Vagina (tissue), 2 donors: Measurements from ENCODE around the gene LTBP3. TPM values are rescaled to one million over a fixed set of nuclear protein-coding genes. Genes with fewer than 3 reads are reported as not detected.

Source experiments
- DNase-seq, 2 donors: peaks; one replicate each; pipeline ENCODE4 v3.0.0-alpha.2; 2017; ENCODE audit errors: extremely low spot score in 2 of 2
- H3K27ac ChIP-seq: fragments of 200-600 bp; sonication (generic); one replicate; pipeline ENCODE4 v1.5.1; 2019
- H3K27me3 ChIP-seq: fragments of 200-600 bp; sonication (generic); one replicate; pipeline ENCODE4 v1.5.1; 2019
- H3K36me3 ChIP-seq, 2 donors: fragments of 200-600 bp; sonication (generic); one replicate each; pipeline ENCODE4 v1.5.1; 2017 to 2019
- H3K4me1 ChIP-seq: fragments of 200-600 bp; sonication (generic); one replicate; pipeline ENCODE4 v1.5.1; 2019
- H3K4me3 ChIP-seq, 2 donors: fragments of 200-600 bp; sonication (generic); 1 replicate in 1 of 2; 2 replicates in 1 of 2; pipeline ENCODE4 v1.5.1; 2016 to 2019
- H3K9me3 ChIP-seq: fragments of 200-600 bp; sonication (generic); one replicate; pipeline ENCODE4 v1.5.1; 2019
- CTCF ChIP-seq, 3 experiments: fragments of 450-650 bp in 2 of 3; fragments of 200-600 bp in 1 of 3; sonication (generic) in 1 of 3; IDR thresholded peaks; one replicate each; pipeline ENCODE4 v1.5.1; 2017 to 2019; ENCODE audit warnings: antibody characterized with exemption in 3 of 3, mild to moderate bottlenecking in 2 of 3, moderate library complexity in 2 of 3
- POLR2A ChIP-seq, 2 donors: fragments of 450-650 bp; IDR thresholded peaks; one replicate each; pipeline ENCODE4 v1.6.1; 2017; ENCODE audit warnings: antibody characterized with exemption in 2 of 2, mild to moderate bottlenecking in 2 of 2, moderate library complexity in 2 of 2
- POLR2AphosphoS5 ChIP-seq, 2 donors: sonication (generic); formaldehyde crosslinking; IDR thresholded peaks; one replicate each; pipeline ENCODE4 v1.9.0; 2017; ENCODE audit warnings: antibody characterized with exemption in 2 of 2, mild to moderate bottlenecking in 2 of 2, low read depth in 1 of 2; ENCODE audit not compliant: insufficient read depth in 1 of 2
- intact Hi-C: fragments of 100-400 bp; cut with DNase I; formaldehyde crosslinking; loops from one replicate; pipeline ENCODE4 v1.15.1; 2023
- total RNA-seq: library from RNA; depleted of rRNA; stranded (reverse); fragments of >200 nt; gene quantifications from one replicate; pipeline ENCODE4 v1.2.3, GENCODE V29; 2016

LTBP3 gene
- total RNA-seq, 1 donor from 2014 or later: 246 TPM

DNA sequence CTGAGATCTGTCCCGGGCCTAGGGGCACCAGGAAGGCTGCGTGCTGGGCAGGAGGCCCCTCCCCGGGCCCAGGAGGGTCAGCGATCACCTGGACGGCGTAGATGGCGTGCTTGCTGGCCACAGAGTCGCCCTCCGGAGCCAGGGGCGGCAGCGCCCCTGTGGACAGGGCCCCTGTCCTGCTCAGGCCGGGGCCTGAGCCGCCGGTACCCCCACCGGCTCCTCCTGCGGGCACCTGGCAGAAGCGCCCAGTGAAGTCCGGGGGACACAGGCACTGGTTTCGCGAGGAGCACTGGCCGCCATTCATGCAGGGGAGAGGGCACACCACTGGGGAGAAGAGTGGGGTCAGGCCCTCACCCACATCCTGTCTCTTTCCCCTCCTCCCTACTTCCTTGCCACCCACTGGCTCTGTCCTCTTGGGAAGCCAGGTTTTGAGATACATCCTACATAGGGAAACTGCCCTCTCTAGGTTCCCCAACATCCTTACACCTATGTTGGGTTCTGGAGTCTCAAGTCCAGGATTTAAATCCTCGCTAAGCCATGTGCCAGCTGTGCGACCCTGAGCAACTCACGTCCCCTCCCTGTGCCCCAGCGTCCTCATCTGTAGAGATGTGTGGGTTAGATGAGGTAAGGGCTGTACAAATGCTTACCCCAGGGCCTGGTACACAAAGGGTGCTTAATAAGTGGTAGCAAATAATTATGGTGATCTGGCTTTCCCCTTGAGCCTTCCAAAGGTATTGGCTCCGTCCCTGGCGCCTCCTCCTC, 3.9 kb downstream of the LTBP3 start:
- peaks cover 57% of the 10 kb centered on the region for H3K4me1 ChIP-seq
- no peak for DNase-seq

DNA sequence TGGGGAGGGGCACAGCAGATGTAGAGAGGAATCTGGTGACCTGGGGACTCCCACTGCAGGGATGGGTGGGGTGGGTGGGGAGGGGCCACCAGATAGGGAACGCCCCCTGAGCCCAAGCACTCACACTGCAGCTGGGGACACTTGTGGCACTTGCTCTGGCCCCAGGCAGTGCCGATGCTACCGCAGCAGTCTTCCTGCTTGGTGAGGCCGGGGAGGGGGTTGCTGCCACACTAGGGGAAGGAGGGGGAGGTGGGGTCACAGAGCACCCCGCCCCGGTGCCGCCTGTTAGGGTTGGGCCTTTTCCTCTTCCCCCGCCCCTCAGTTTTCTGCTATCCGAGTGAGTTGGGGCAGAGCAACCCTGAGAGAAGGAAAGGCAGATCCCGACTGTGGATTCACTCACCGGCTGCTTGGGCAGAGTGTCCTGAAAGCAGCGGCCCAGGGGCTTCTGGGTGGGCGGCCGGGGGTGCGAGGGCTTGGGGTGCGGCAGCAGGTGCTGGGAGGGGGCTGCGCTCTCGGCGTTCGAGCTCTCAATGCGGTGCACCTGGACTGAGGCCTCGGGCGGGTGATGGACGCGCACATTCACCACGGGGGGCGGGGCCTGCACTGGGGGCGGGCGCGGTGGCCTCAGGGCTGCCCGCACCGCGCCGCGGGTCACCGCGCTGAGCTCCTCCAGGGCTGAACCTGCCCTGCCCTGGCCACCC, 4.7 kb downstream of the LTBP3 start:
- peaks cover 0 to 35% of the 10 kb centered on the region in 2 donors for H3K36me3 ChIP-seq
- TF ChIP-seq POLR2A (IDR thresholded peaks at IDR 0.05) (no peak), CTCF (IDR thresholded peaks at IDR 0.05) (no peak), POLR2AphosphoS5 (IDR thresholded peaks at IDR 0.05; ENCODE audit: insufficient read depth in 1 of 2, low read depth in 1 of 2) (no peak)
- H3K4me3 ChIP-seq: no peak overlapping the region
- H3K27me3 ChIP-seq: no peaks in the 10 kb centered on the region
- no peak overlapping the region for H3K27ac ChIP-seq
- no peak for DNase-seq
- H3K9me3 ChIP-seq: no peaks in the 10 kb centered on the region
- H3K4me1 ChIP-seq: peaks cover 49% of the 10 kb centered on the region
- intact Hi-C loops: no loop called here

More for the DNA sequence above, 3.9 kb downstream of the LTBP3 start:
- no peaks in the 10 kb centered on the region for H3K9me3 ChIP-seq
- H3K27me3 ChIP-seq: no peaks in the 10 kb centered on the region
- intact Hi-C loops: no loop called here
- H3K4me3 ChIP-seq: no peak overlapping the region
- H3K36me3 ChIP-seq: peaks cover 0 to 27% of the 10 kb centered on the region in 2 donors
- peak overlapping the region; percentile 98 for H3K27ac ChIP-seq
- TF ChIP-seq POLR2A (IDR thresholded peaks at IDR 0.05): no peak
- no peak for TF ChIP-seq POLR2AphosphoS5 (IDR thresholded peaks at IDR 0.05; ENCODE audit: insufficient read depth in 1 of 2, low read depth in 1 of 2)
- no peak for TF ChIP-seq CTCF (IDR thresholded peaks at IDR 0.05)

DNA sequence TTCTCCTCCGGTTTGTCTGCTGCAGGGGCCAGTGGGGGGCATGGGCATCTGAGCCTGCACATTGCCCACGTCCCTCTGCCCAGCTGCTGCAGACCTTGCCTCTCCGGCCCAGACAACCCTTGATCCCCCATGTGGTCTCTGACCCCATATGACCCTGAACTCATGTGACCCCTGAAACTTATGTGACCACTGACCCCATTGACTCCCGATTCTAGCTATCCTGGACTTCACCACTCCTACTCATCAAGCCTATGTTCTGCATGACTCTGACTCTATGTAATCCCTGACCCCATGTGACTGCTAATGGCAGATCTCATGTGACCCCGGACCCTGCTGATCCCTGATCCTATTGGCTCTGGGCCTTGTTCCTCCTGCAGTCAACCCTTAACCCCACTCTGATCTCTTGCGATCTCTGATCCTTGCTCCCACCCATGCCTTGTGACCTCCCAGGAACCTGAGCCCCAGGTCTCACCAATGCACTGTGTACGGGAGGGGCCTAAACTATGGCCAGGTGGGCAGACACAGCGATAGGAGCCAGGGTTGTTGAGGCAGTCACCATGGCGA, 5.7 kb downstream of the LTBP3 start:
- no peak for TF ChIP-seq POLR2A (IDR thresholded peaks at IDR 0.05)
- no peak for TF ChIP-seq CTCF (IDR thresholded peaks at IDR 0.05)
- TF ChIP-seq POLR2AphosphoS5 (IDR thresholded peaks at IDR 0.05; ENCODE audit: insufficient read depth in 1 of 2, low read depth in 1 of 2): no peak
- no peak overlapping the region for H3K27ac ChIP-seq
- no peak for DNase-seq
- H3K36me3 ChIP-seq: peaks cover 0 to 45% of the 10 kb centered on the region in 2 donors
- intact Hi-C loops: no loop called here
- H3K4me3 ChIP-seq: no peak overlapping the region
- no peaks in the 10 kb centered on the region for H3K27me3 ChIP-seq
- H3K4me1 ChIP-seq: peaks cover 46% of the 10 kb centered on the region
- H3K9me3 ChIP-seq: no peaks in the 10 kb centered on the region

DNA sequence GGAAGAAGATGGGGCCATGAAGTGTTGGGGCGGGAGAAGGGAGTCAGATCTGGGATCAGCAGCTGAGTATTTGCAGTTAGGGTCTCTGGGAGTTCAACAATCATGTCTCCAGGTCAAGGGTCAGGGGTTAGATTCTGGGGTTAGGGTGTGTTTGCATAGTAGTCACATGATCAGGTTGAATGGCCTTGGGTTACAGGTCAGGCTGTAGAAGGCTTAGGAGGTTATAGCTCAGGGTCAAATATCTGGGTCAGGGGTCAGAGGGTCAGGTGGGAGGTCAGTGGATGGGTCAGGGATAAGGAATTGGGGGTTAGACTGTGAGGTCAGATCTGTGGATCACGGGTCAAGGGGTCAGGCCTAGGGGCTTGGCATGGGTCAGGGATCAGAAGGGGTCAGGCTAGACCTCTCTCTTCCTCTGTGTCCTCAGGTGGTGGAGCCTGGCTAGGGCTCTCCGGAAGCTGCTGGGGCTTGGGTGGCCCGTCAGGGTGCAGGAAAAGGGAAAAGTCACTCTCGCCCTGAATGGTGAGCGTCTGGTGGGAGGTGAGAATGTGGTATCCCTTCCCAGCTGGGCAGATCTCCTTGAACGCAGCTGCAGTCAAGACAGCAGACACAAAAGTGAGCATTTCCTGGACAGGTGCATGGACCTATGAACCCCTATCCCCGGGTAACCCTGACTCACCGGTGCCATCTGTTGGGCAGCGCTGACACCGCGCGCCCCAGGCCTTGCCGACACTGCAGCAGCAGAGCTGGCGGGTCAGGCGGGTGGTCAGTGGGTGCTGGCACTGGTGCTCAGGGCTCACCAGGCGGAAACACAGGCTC, 6.4 kb downstream of the LTBP3 start:
- H3K4me3 ChIP-seq: no peak overlapping the region
- H3K9me3 ChIP-seq: no peaks in the 10 kb centered on the region
- DNase-seq: no peak
- TF ChIP-seq POLR2AphosphoS5 (IDR thresholded peaks at IDR 0.05; ENCODE audit: insufficient read depth in 1 of 2, low read depth in 1 of 2) (peak in 1 of 2 donors; percentile 23), CTCF (IDR thresholded peaks at IDR 0.05) (no peak)
- H3K27me3 ChIP-seq: no peaks in the 10 kb centered on the region
- H3K4me1 ChIP-seq: peaks cover 43% of the 10 kb centered on the region
- peaks cover 0 to 49% of the 10 kb centered on the region in 2 donors for H3K36me3 ChIP-seq
- no peak overlapping the region for H3K27ac ChIP-seq
- intact Hi-C loops: no loop called here
